ENCODE data around the gene COP1. TPM values are rescaled to one million over a fixed set of nuclear protein-coding genes. Genes with fewer than 3 reads are reported as not detected.

The COP1 gene
- total and polyA plus RNA-seq, 2 of the 8 experiments (the other 6 are each of a cell fraction or from before 2014, with no cell fraction given): 26.2 to 44.9 TPM

- TF ChIP-seq CREB1 (IDR thresholded peaks at IDR 0.05) (peak; percentile 61), E2F6 (IDR thresholded peaks at IDR 0.05) (no peak), FOSL1 (IDR thresholded peaks at IDR 0.05; ENCODE audit: insufficient read depth, low read depth, low read length) (no peak), JUN (IDR thresholded peaks at IDR 0.05; ENCODE audit: low read depth, low read length) (no peak), PHF8 (conservative IDR thresholded peaks at IDR 0.05; ENCODE audit: low read depth, low read length) (peak; percentile 85), TAF7 (optimal IDR thresholded peaks at IDR 0.05; ENCODE audit: borderline replicate concordance, low read depth, low read length) (peak; percentile 58), BRCA1 (IDR thresholded peaks at IDR 0.05; ENCODE audit: low read depth, low read length) (no peak), ASH2L (IDR thresholded peaks at IDR 0.05; ENCODE audit: low read length) (peak; percentile 90), ZNF274 (IDR thresholded peaks at IDR 0.05; ENCODE audit: borderline replicate concordance, extremely low read depth, low read length) (no peak)
- TF ChIP-seq, protein P1, sequence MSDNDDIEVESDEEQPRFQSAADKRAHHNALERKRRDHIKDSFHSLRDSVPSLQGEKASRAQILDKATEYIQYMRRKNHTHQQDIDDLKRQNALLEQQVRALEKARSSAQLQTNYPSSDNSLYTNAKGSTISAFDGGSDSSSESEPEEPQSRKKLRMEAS (IDR thresholded peaks at IDR 0.05): no peak
Observed at GRCh38 chr1:176206961-176207902, at the start of gene COP1 (continued).
